Natural killer cell (primary cell): ENCODE data around the gene UBL7. TPM values are rescaled to one million over a fixed set of nuclear protein-coding genes. Genes with fewer than 3 reads are reported as not detected.
A peak's percentile ranks its signal among the peaks of the same experiment; 100 is the strongest.
"Not testable (repeated sequence)": the region's sequence is repeated elsewhere in the genome, so short reads cannot be mapped to it uniquely, and the experiment has no call there.

ENCODE experiments used
- ATAC-seq, 3 donors: fragments of 150-1000 bp in 2 of 3; fragments of 200-7000 bp in 1 of 3; cut with Tn5 transposase; 1 replicate in 1 of 3; 2 replicates in 2 of 3; pipeline ENCODE4 v1.10.0; 2021; ENCODE audit warnings: mild to moderate bottlenecking in 2 of 3, moderate library complexity in 2 of 3
- DNase-seq, 2 donors: peaks; one replicate each; pipeline versions ENCODE4 v3.0.0 to v3.0.0-alpha.2; 2013 to 2021; ENCODE audit warnings: mixed read lengths in 1 of 2
- H3K27ac ChIP-seq: one replicate; pipeline ENCODE4 v1.5.1; 2013; ENCODE audit warnings: mild to moderate bottlenecking, low read length
- H3K27me3 ChIP-seq: one replicate; pipeline ENCODE4 v1.6.1; 2013; ENCODE audit warnings: low read length; ENCODE audit not compliant: control insufficient read depth, insufficient read depth
- H3K36me3 ChIP-seq: one replicate; pipeline ENCODE4 v1.6.1; 2013; ENCODE audit warnings: low read length; ENCODE audit not compliant: control insufficient read depth, insufficient read depth
- H3K4me1 ChIP-seq: one replicate; pipeline ENCODE4 v1.6.1; 2013; ENCODE audit warnings: low read length; ENCODE audit not compliant: control insufficient read depth, insufficient read depth
- H3K4me3 ChIP-seq: one replicate; pipeline ENCODE4 v1.5.1; 2013; ENCODE audit warnings: low read length
- H3K9me3 ChIP-seq: one replicate; pipeline ENCODE4 v1.6.1; 2013; ENCODE audit warnings: low read length; ENCODE audit not compliant: control insufficient read depth, insufficient read depth
- H3K27ac Mint-ChIP-seq, 2 donors: one replicate each; pipeline ENCODE4 v1.8.0; 2022; ENCODE audit warnings: mild to moderate bottlenecking in 2 of 2, mixed read lengths in 2 of 2, moderate library complexity in 1 of 2
- H3K27me3 Mint-ChIP-seq, 2 donors: one replicate each; pipeline ENCODE4 v1.8.0; 2022; ENCODE audit warnings: low read depth in 2 of 2, mixed read lengths in 2 of 2
- H3K36me3 Mint-ChIP-seq: one replicate; pipeline ENCODE4 v1.8.0; 2022; ENCODE audit warnings: mixed read lengths
- H3K4me1 Mint-ChIP-seq, 2 donors: one replicate each; pipeline ENCODE4 v1.8.0; 2022; ENCODE audit warnings: mixed read lengths in 2 of 2
- H3K4me3 Mint-ChIP-seq: one replicate; pipeline ENCODE4 v1.8.0; 2022; ENCODE audit warnings: mild to moderate bottlenecking, moderate library complexity, mixed read lengths
- H3K9me3 Mint-ChIP-seq, 2 donors: one replicate each; pipeline ENCODE4 v1.8.0; 2022; ENCODE audit warnings: mixed read lengths in 2 of 2
- CTCF ChIP-seq: fragments of 200-600 bp; IDR thresholded peaks from one replicate; pipeline ENCODE4 v1.8.0; 2022; ENCODE audit warnings: antibody characterized with exemption
- WGBS: methylation state at CpG from one replicate; pipeline ENCODE4 v1.1.7; 2013; ENCODE audit warnings: missing lambda C conversion rate; ENCODE audit not compliant: insufficient coverage; 5-methylcytosine and 5-hydroxymethylcytosine counted together
- intact Hi-C: fragments of 100-400 bp; cut with micrococcal nuclease; formaldehyde crosslinking; loops from one replicate; pipeline ENCODE4 v1.14.2; 2022
- total RNA-seq, 4 donors: library from RNA; stranded (reverse); fragments of 120-200 nt in 1 of 4; gene quantifications; one replicate each; pipeline versions ENCODE4 v1.2.3 to v1.2.4, GENCODE V29; 2013 to 2022

The UBL7 gene
- total RNA-seq, 3 donors from 2014 or later (not counting 1 experiment from before 2014, with no cell fraction given) = 25.1 to 38.7 (median 29.0) TPM

- H3K4me1 Mint-ChIP-seq = peaks cover 14% of the 10 kb centered on the region in 2 donors
- peak overlapping the region; percentile 43 for H3K4me3 Mint-ChIP-seq
- no peaks in the 10 kb centered on the region for H3K36me3 Mint-ChIP-seq
- peak; percentile 76 for TF ChIP-seq CTCF
- Histone ChIP-seq H3K27me3 (no peaks in the 10 kb centered on the region), H3K36me3 (no peaks in the 10 kb centered on the region), H3K27ac (peak overlapping the region; percentile 22), H3K4me1 (peaks cover 20% of the 10 kb centered on the region), H3K9me3 (no peaks in the 10 kb centered on the region), H3K4me3 (no peak overlapping the region)
- peak overlapping the region; percentile 41 to 78 for H3K27ac Mint-ChIP-seq
- no peaks in the 10 kb centered on the region for H3K9me3 Mint-ChIP-seq
- ATAC-seq = peak; percentile 86 to 94 (median 93)
- intact Hi-C loops = loop anchor here (1.0 to 2.0 kb wide), 3 partner anchors 29 to 116 kb away; partner anchors contain the start of gene UBL7
- WGBS = 20% methylated on average over 9 of the region's 9 CpGs
- peak; percentile 59 to 87 for DNase-seq
- H3K27me3 Mint-ChIP-seq = no peaks in the 10 kb centered on the region
These were observed 28.8 kb upstream of the UBL7 start for GRCh38 chr15:74489518-74490338.

DNA sequence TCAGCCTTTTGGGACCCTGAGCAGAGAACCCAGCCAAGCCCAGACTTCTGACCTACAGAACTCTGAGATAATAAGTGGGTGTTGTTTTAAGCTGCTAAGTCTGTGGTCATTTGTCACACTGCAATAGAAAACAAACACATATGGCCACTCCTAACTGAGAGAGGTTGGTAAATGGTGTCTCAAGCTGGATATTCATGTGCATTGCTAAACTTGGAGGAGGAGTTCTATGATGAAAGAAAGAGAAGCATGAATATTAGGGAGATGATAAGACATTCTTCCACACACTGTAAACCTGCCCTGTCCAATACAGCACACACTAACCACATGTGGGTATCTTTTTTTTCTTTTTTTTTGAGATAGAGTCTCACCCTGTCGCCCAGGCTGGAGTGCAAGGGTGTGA, 27.8 kb upstream of the UBL7 start:
- H3K36me3 ChIP-seq = no peaks in the 10 kb centered on the region
- ATAC-seq = no peak
- Mint-ChIP-seq H3K27me3 (no peaks in the 10 kb centered on the region), H3K27ac (no peak overlapping the region), H3K4me3 (no peak overlapping the region), H3K36me3 (no peaks in the 10 kb centered on the region), H3K9me3 (no peaks in the 10 kb centered on the region), H3K4me1 (peaks cover 14% of the 10 kb centered on the region in 2 donors)
- H3K27ac ChIP-seq = no peak overlapping the region
- H3K9me3 ChIP-seq = no peaks in the 10 kb centered on the region
- DNase-seq = no peak
- no peak for TF ChIP-seq CTCF
- peaks cover 20% of the 10 kb centered on the region for H3K4me1 ChIP-seq
- no CpG with 5 or more reads among the region's 1 CpG for WGBS
- intact Hi-C loops = loop anchor here (1.0 to 2.0 kb wide), 3 partner anchors 28 to 115 kb away; partner anchors contain the start of gene UBL7
- H3K27me3 ChIP-seq = no peaks in the 10 kb centered on the region
- H3K4me3 ChIP-seq = no peak overlapping the region

GRCh38 chr15:74482661-74483060, 21.7 kb upstream of the UBL7 start:
- WGBS = 65% methylated on average over 3 of the region's 3 CpGs
- H3K27me3 ChIP-seq = no peaks in the 10 kb centered on the region
- H3K4me1 ChIP-seq = no peaks in the 10 kb centered on the region
- no peaks in the 10 kb centered on the region for H3K9me3 ChIP-seq
- Mint-ChIP-seq H3K4me3 (no peak overlapping the region), H3K4me1 (no peaks in the 10 kb centered on the region), H3K27me3 (no peaks in the 10 kb centered on the region), H3K9me3 (no peaks in the 10 kb centered on the region), H3K27ac (no peak overlapping the region), H3K36me3 (no peaks in the 10 kb centered on the region)
- no peak overlapping the region for H3K4me3 ChIP-seq
- ATAC-seq = no peak
- no peak for TF ChIP-seq CTCF
- DNase-seq = no peak
- H3K36me3 ChIP-seq = no peaks in the 10 kb centered on the region
- no peak overlapping the region for H3K27ac ChIP-seq
- intact Hi-C loops = no loop called here

- H3K36me3 Mint-ChIP-seq, H3K27me3 ChIP-seq, H3K9me3 ChIP-seq, H3K4me1 ChIP-seq, H3K27me3 Mint-ChIP-seq, H3K27ac ChIP-seq, H3K9me3 Mint-ChIP-seq, H3K36me3 ChIP-seq, intact Hi-C loops, H3K4me3 Mint-ChIP-seq, ATAC-seq, H3K4me3 ChIP-seq, H3K27ac Mint-ChIP-seq, DNase-seq, H3K4me1 Mint-ChIP-seq: not testable (repeated sequence)
- 96% methylated on average over 27 of the region's 27 CpGs for WGBS
These were observed 19.4 kb upstream of the UBL7 start for GRCh38 chr15:74480364-74480763.

DNA sequence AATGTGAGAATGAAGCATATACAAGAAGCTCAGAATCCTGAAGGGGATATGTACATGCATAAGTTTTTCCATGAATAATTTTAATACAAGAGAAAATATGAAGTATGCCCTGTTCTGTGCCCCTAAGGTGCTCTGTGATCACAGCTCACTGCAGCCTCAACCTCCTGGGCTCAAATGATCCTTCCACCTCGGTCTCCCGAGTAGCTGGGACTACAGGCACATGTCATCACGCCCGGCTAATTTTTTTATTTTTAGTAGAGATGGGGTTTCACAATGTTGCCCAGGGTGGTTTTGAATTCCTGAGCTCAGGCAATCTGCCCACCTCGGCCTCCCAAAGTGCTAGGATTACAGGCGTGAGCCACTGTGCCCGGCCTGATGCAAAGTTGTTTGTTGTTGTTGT, 10.7 kb upstream of the UBL7 start:
- H3K27ac Mint-ChIP-seq, intact Hi-C loops, H3K36me3 Mint-ChIP-seq, H3K27me3 ChIP-seq, H3K4me1 Mint-ChIP-seq, H3K27ac ChIP-seq, H3K4me3 Mint-ChIP-seq, DNase-seq, H3K9me3 ChIP-seq, H3K27me3 Mint-ChIP-seq, ATAC-seq, H3K36me3 ChIP-seq, H3K4me1 ChIP-seq, H3K9me3 Mint-ChIP-seq, H3K4me3 ChIP-seq: not testable (repeated sequence)
- WGBS = 96% methylated on average over 7 of the region's 7 CpGs
